Type B pancreatic cell (in vitro differentiated cells): ENCODE data around the gene KRTAP2-2. TPM values are rescaled to one million over a fixed set of nuclear protein-coding genes. Genes with fewer than 3 reads are reported as not detected.
"Not testable (repeated sequence)": the region's sequence is repeated elsewhere in the genome, so short reads cannot be mapped to it uniquely, and the experiment has no call there.

Experiments
- DNase-seq: peaks from one replicate; pipeline ENCODE4 v3.0.0; 2021; ENCODE audit warnings: mixed read lengths; ENCODE audit not compliant: unreplicated experiment; ENCODE audit errors: extremely low spot score
- H3K27ac Mint-ChIP-seq: 2 replicates; pipeline ENCODE4 v1.8.0; 2021; ENCODE audit warnings: mild to moderate bottlenecking, mixed read lengths
- H3K27me3 Mint-ChIP-seq: 2 replicates; pipeline ENCODE4 v1.8.0; 2021; ENCODE audit warnings: mixed read lengths
- H3K36me3 Mint-ChIP-seq: 2 replicates; pipeline ENCODE4 v1.8.0; 2021; ENCODE audit warnings: mixed read lengths
- H3K4me1 Mint-ChIP-seq: one replicate; pipeline ENCODE4 v1.8.0; 2021; ENCODE audit warnings: mixed read lengths; ENCODE audit not compliant: unreplicated experiment
- H3K4me3 Mint-ChIP-seq: 2 replicates; pipeline ENCODE4 v1.8.0; 2021; ENCODE audit warnings: mild to moderate bottlenecking, mixed read lengths
- H3K9me3 Mint-ChIP-seq: 2 replicates; pipeline ENCODE4 v1.8.0; 2021; ENCODE audit warnings: mixed read lengths
- total RNA-seq: library from RNA; stranded (reverse); gene quantifications from 2 replicates; pipeline ENCODE4 v1.2.1, GENCODE V29; 2021; ENCODE audit warnings: low replicate concordance
- TF ChIP-seq, protein P1 (sequence below): fragments of 200-600 bp; sonication (generic); conservative IDR thresholded peaks from 2 replicates; pipeline ENCODE4 v1.5.0; 2021; ENCODE audit warnings: antibody characterized with exemption, mild to moderate bottlenecking

Gene KRTAP2-2
- total RNA-seq, 1 donor from 2014 or later, result not detected

DNA sequence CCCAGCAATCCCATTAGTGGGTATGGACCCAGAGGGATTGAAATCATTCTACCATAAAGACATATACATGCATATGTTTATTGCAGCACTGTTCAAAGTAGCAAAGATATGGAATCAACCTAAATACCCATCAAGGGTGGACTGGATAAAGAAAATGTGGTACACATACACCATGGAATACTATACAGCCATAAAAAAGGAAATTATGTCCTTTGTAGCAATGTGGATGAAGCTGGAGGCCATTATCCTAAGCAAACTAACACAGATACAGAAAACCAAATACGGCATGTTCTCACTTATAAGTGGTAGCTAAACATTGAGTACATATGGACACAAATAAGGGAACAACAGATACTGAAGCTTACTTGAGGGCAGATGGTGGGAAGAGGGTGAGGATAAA, 2.5 kb upstream of the KRTAP2-2 start:
- Mint-ChIP-seq H3K27me3 (no peaks in the 10 kb centered on the region), H3K36me3 (no peaks in the 10 kb centered on the region), H3K4me1 (peaks cover 18% of the 10 kb centered on the region), H3K9me3 (peaks cover 10% of the 10 kb centered on the region), H3K4me3 (no peak overlapping the region), H3K27ac (no peak overlapping the region)
- TF ChIP-seq, protein P1, sequence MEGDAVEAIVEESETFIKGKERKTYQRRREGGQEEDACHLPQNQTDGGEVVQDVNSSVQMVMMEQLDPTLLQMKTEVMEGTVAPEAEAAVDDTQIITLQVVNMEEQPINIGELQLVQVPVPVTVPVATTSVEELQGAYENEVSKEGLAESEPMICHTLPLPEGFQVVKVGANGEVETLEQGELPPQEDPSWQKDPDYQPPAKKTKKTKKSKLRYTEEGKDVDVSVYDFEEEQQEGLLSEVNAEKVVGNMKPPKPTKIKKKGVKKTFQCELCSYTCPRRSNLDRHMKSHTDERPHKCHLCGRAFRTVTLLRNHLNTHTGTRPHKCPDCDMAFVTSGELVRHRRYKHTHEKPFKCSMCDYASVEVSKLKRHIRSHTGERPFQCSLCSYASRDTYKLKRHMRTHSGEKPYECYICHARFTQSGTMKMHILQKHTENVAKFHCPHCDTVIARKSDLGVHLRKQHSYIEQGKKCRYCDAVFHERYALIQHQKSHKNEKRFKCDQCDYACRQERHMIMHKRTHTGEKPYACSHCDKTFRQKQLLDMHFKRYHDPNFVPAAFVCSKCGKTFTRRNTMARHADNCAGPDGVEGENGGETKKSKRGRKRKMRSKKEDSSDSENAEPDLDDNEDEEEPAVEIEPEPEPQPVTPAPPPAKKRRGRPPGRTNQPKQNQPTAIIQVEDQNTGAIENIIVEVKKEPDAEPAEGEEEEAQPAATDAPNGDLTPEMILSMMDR, result no peak
- DNase-seq, result no peak

DNA sequence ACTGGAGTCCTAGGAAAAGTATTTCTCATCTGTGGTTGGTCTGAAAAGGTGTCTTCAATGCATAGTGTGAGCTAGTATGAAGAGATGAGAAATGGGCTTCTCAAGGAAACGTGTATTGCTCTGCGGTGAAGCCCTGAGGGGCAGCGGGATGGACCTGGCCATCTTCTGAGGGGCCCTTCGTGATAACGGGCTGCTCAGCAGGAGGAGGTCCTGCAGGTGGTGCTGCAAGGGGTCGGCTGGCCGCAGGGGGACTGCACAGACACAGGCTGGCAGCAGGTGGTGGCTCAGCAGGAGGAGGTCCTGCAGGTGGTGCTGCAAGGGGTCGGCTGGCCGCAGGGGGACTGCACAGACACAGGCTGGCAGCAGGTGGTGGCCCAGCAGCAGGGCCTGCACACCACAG, 474 bp downstream of the KRTAP2-2 start:
- peaks cover 11% of the 10 kb centered on the region for H3K9me3 Mint-ChIP-seq
- not testable (repeated sequence) for DNase-seq, H3K27me3 Mint-ChIP-seq, H3K4me1 Mint-ChIP-seq, H3K27ac Mint-ChIP-seq, H3K4me3 Mint-ChIP-seq, H3K36me3 Mint-ChIP-seq

DNA sequence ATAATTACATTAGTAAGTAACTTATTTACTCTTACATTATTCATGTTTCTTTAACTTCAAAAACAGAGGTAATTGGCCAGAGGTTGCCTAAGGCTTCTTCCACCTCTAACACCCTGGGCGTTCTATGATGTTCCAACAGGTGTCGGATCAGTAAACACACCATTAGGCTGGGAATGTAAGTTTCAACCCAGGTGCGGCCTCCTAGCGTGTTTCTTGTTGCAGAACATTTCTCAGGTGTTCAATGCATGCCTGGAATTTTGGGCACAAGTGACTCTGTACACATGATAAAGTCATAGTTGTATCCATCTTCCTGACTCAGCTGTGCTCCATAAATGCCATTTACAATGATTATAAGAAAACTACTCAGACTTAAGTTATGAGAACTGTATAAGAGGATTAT, 1.0 kb downstream of the KRTAP2-2 start:
- Mint-ChIP-seq H3K36me3 (no peaks in the 10 kb centered on the region), H3K9me3 (peaks cover 11% of the 10 kb centered on the region), H3K4me1 (peaks cover 2% of the 10 kb centered on the region)

DNA sequence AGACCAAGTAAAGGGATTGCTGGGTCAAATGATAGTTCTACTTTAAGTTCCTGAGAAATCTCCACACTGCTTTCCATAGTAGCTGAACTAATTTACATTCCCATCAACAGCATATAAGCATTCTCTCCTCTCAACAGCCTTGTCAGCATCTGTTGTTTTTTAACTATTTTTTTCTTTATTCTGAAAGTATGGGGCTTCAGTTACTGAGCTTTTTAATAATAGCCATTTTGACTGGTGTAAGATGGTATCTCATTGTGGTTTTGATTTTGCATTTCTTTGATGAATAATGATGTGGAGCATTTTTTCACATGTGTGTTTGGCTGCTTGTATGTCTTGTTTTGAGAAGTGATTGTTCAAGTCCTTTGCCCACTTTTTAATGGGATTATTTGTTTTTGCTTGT, 2.5 kb downstream of the KRTAP2-2 start:
- no peaks in the 10 kb centered on the region for H3K36me3 Mint-ChIP-seq
- H3K9me3 Mint-ChIP-seq, result peaks cover 11% of the 10 kb centered on the region
- TF ChIP-seq, protein P1, result no peak
- no peak overlapping the region for H3K27ac Mint-ChIP-seq
- H3K4me3 Mint-ChIP-seq, result no peak overlapping the region
- no peak for DNase-seq
- peaks cover 11% of the 10 kb centered on the region for H3K4me1 Mint-ChIP-seq
- no peaks in the 10 kb centered on the region for H3K27me3 Mint-ChIP-seq

More for the DNA sequence above, 1.0 kb downstream of the KRTAP2-2 start:
- Mint-ChIP-seq H3K27ac (no peak overlapping the region), H3K27me3 (no peaks in the 10 kb centered on the region), H3K4me3 (no peak overlapping the region)
- DNase-seq, result no peak
- TF ChIP-seq, protein P1, result no peak

DNA sequence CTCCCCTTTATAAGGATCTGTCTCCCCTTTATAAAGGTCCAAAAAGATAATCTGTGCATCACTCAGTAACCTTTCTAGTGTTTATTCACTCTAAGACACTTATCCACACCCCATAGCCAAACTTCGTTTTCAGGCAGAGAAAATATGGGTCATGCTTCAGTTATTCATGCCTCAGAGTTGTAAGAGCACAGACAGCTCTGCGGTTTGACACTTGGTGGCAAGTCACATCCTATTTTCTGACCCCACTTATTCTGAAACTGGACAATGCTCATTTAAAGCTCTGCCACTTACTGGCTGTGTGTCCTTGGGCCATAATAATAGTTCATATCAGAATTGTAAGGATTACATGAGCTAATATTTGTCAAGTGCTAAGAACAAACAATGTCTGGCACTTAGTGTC, 5.9 kb downstream of the KRTAP2-2 start:
- no peaks in the 10 kb centered on the region for H3K36me3 Mint-ChIP-seq
- peak overlapping the region; percentile 20 for H3K4me3 Mint-ChIP-seq
- no peaks in the 10 kb centered on the region for H3K27me3 Mint-ChIP-seq
- H3K9me3 Mint-ChIP-seq, result peaks cover 6% of the 10 kb centered on the region
- TF ChIP-seq, protein P1, result no peak
- H3K27ac Mint-ChIP-seq, result peak overlapping the region; percentile 48
- no peak for DNase-seq
- H3K4me1 Mint-ChIP-seq, result peaks cover 11% of the 10 kb centered on the region

DNA sequence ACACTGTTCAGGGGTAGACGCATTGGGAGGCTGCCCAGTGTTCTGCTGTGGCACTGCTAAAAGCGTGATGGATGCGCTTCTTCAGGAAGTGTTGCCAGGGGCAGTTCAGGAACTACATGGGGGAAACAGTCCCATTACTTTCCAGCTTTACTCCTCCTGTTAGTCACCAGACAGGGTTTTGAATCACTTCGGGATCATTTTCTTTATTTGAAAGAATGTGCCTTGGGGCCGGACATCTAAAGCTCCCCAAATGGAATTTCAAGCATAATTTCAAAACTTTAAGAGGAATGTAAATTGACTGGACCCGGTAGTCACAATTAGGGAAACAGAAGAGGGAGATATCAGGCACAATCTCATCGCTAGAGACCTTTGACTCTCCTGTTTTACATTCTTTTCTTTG, 6.6 kb downstream of the KRTAP2-2 start:
- H3K4me1 Mint-ChIP-seq, result peaks cover 11% of the 10 kb centered on the region
- peak overlapping the region; percentile 20 for H3K4me3 Mint-ChIP-seq
- H3K27ac Mint-ChIP-seq, result peak overlapping the region; percentile 48
- TF ChIP-seq, protein P1, result no peak
- H3K27me3 Mint-ChIP-seq, result no peaks in the 10 kb centered on the region
- peaks cover 9% of the 10 kb centered on the region for H3K9me3 Mint-ChIP-seq
- H3K36me3 Mint-ChIP-seq, result no peaks in the 10 kb centered on the region
- no peak for DNase-seq

DNA sequence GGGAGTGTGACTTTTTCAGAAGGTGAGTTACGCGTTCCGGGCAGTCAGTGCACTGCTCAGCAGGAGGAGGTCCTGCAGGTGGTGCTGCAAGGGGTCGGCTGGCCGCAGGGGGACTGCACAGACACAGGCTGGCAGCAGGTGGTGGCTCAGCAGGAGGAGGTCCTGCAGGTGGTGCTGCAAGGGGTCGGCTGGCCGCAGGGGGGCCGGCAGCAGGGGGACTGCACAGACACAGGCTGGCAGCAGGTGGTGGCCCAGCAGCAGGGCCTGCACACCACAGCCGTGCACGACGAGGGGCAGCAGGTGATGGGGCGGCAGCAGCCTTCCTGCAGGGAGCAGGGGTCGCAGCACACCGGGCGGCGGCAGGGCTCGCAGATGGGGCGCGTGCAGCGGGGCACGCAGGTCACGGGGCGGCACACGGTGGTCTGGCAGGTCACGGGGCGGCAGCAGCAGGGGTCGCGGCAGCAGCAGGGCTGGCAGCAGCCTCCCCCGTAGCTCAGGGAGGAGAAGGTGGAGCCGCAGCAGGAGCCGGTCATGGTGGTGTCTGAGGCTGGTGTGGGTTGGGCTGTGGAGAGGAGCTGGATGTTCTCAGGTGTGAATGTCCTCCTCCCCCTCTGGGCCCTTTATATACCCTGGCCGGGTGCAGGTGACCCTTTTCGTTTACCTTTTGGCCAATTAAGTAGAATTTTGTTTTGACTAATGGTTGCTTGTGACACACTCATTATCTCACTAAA, 8.1 kb downstream of the KRTAP2-2 start, which contains the start of gene KRTAP2-1:
Gene KRTAP2-1 (minus strand): TSS at position 582 of the 731 bp plus-strand sequence. CDS start 49 bp downstream, at position 533.
- peaks cover 11% of the 10 kb centered on the region for H3K4me1 Mint-ChIP-seq
- not testable (repeated sequence) for H3K27me3 Mint-ChIP-seq, DNase-seq, H3K27ac Mint-ChIP-seq, H3K36me3 Mint-ChIP-seq, H3K4me3 Mint-ChIP-seq, H3K9me3 Mint-ChIP-seq
